ENCODE results near the gene VASP. TPM values are rescaled to one million over a fixed set of nuclear protein-coding genes. Genes with fewer than 3 reads are reported as not detected.

VASP gene
- total and polyA plus RNA-seq, 2 of the 4 experiments (the other 2 are of a cell fraction): 61.1 to 88.8 TPM

GRCh38 chr19:45470762-45471081 is 36.6 kb upstream of the VASP start:
- Histone ChIP-seq H3K4me2 (ENCODE audit: low read depth, low read length) (no peak overlapping the region), H4K5ac (ENCODE audit: low read depth, low read length) (no peak overlapping the region), H3K14ac (replicated peaks; ENCODE audit: low read depth, low read length) (no peak overlapping the region), H3K9me1 (ENCODE audit: insufficient read depth, low read length) (peaks cover 3% of the 10 kb centered on the region; the same call in 1 of the 2 replicates), H4K8ac (ENCODE audit: low read depth in 2 of 2, low read length in 2 of 2) (peak overlapping the region in 1 of 2 experiments; percentile 80; a peak in 1 of 4 replicates), H3K27ac (ENCODE audit: insufficient read depth, low read length) (no peak overlapping the region), H3K9me3 (ENCODE audit: control insufficient read depth, insufficient read depth, low read length) (no peaks in the 10 kb centered on the region), H3K9ac (ENCODE audit: low read depth, low read length) (no peak overlapping the region), H4K91ac (ENCODE audit: insufficient read depth, low read depth, low read length) (no peak overlapping the region), H2AFZ (replicated peaks; ENCODE audit: low read length, poor library complexity) (no peak overlapping the region), H3K27me3 (ENCODE audit: control insufficient read depth, insufficient read depth, low read length) (no peaks in the 10 kb centered on the region), H3K18ac (ENCODE audit: low read depth, low read length) (no peak overlapping the region), H2BK15ac (ENCODE audit: low read depth, low read length) (no peak overlapping the region), H2AK9ac (replicated peaks; ENCODE audit: low read depth, low read length, poor library complexity) (peak overlapping the region; percentile 43), H2BK20ac (ENCODE audit: low read depth, low read length) (no peak overlapping the region), H3K79me1 (ENCODE audit: low read depth in 1 of 2, low read length in 2 of 2) (peaks cover 0 to 31% of the 10 kb centered on the region in 2 experiments; a peak in 2 of 4 replicates), H3K23ac (ENCODE audit: low read depth, low read length) (no peak overlapping the region), H3K4me1 (ENCODE audit: control insufficient read depth, insufficient read depth, low read length) (peaks cover 13% of the 10 kb centered on the region), H3K4me3 (ENCODE audit: insufficient read depth, low read depth, low read length) (no peak overlapping the region), H4K20me1 (ENCODE audit: insufficient read depth, low read length) (peaks cover 15% of the 10 kb centered on the region; the same call in 1 of the 2 replicates), H3K56ac (ENCODE audit: extremely low read depth, insufficient read depth, low read length) (no peak overlapping the region), H2BK120ac (ENCODE audit: low read depth, low read length) (no peak overlapping the region), H3K36me3 (ENCODE audit: control insufficient read depth, insufficient read depth, low read length) (no peaks in the 10 kb centered on the region), H2AK5ac (ENCODE audit: low read depth, low read length) (0 out of 2 replicates have a peak overlapping the region, but pooled peaks have one; percentile 88), H2BK5ac (ENCODE audit: low read depth, low read length, poor library complexity, severe bottlenecking) (no peak overlapping the region), H3K4ac (ENCODE audit: low read depth, low read length) (no peak overlapping the region)
- dilution Hi-C loops (cut with HindIII; ENCODE audit: low sequenced_read_pairs, unreplicated experiment): no loop called here
- TF ChIP-seq NFE2L2 (IDR thresholded peaks at IDR 0.05; ENCODE audit: low read depth, low read length) (no peak), ELK1 (IDR thresholded peaks at IDR 0.05; ENCODE audit: borderline replicate concordance, low read depth, low read length) (no peak), MAZ (IDR thresholded peaks at IDR 0.05; ENCODE audit: borderline replicate concordance, low read depth, low read length) (no peak), FOS (IDR thresholded peaks at IDR 0.05; ENCODE audit: low read depth, low read length) (no peak), POLR2A (IDR thresholded peaks at IDR 0.05; ENCODE audit: low read depth, low read length) (no peak), USF2 (IDR thresholded peaks at IDR 0.05; ENCODE audit: low read depth, low read length) (no peak), CEBPB (IDR thresholded peaks at IDR 0.05; ENCODE audit: low read depth, low read length) (no peak), RFX5 (IDR thresholded peaks at IDR 0.05; ENCODE audit: low read depth, low read length) (no peak), MXI1 (IDR thresholded peaks at IDR 0.05; ENCODE audit: borderline replicate concordance, low read depth, low read length) (no peak), CHD1 (IDR thresholded peaks at IDR 0.05; ENCODE audit: low read depth, low read length) (no peak), BHLHE40 (IDR thresholded peaks at IDR 0.05; ENCODE audit: low read depth, low read length) (no peak)
- TF ChIP-seq, protein P1, sequence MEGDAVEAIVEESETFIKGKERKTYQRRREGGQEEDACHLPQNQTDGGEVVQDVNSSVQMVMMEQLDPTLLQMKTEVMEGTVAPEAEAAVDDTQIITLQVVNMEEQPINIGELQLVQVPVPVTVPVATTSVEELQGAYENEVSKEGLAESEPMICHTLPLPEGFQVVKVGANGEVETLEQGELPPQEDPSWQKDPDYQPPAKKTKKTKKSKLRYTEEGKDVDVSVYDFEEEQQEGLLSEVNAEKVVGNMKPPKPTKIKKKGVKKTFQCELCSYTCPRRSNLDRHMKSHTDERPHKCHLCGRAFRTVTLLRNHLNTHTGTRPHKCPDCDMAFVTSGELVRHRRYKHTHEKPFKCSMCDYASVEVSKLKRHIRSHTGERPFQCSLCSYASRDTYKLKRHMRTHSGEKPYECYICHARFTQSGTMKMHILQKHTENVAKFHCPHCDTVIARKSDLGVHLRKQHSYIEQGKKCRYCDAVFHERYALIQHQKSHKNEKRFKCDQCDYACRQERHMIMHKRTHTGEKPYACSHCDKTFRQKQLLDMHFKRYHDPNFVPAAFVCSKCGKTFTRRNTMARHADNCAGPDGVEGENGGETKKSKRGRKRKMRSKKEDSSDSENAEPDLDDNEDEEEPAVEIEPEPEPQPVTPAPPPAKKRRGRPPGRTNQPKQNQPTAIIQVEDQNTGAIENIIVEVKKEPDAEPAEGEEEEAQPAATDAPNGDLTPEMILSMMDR (conservative IDR thresholded peaks at IDR 0.05; ENCODE audit: low read depth, low read length): no peak
- intact Hi-C loops (cut with micrococcal nuclease): no loop called here
- ChIA-PET POLR2A (ENCODE audit: unreplicated experiment) (no interaction called here), CTCF (no interaction called here)
- BruUV-seq (replicated peaks): no TSS peak
- no peak for DNase-seq
- ATAC-seq (ENCODE audit: low read depth): no peak
- in situ Hi-C loops (cut with MboI; ENCODE audit: low sequenced_read_pairs): no loop called here
- no CpG with 5 or more reads among the region's 15 CpGs for WGBS, 2 experiments (ENCODE audit: extremely low coverage in 2 of 2, insufficient read length in 1 of 2)

Measured in IMR-90 (cell line).